HL-60 (cell line): Measurements from ENCODE around the gene LAMA3.

Source experiments
- DNase-seq, 2 experiments: peaks; one replicate each; pipeline ENCODE4 v3.0.0-alpha.2; 2010 to 2020; ENCODE audit warnings: low read depth in 1 of 2, low spot score in 1 of 2
- H3K27ac ChIP-seq: fragments of 250-450 bp; sonication (Bioruptor Pico); replicated peaks from 2 replicates; pipeline ENCODE4 v1.5.1; 2020; ENCODE audit warnings: mild to moderate bottlenecking, moderate library complexity
- H3K27me3 ChIP-seq: fragments of 250-450 bp; sonication (Bioruptor Pico); 2 replicates; pipeline ENCODE4 v1.5.1; 2021; ENCODE audit warnings: mild to moderate bottlenecking, moderate library complexity; ENCODE audit not compliant: insufficient read depth, poor library complexity, severe bottlenecking
- H3K4me3 ChIP-seq: replicated peaks from 2 replicates; pipeline ENCODE4 v1.5.1; 2011; ENCODE audit warnings: mild to moderate bottlenecking, control low read depth, low read length; ENCODE audit not compliant: insufficient read depth
- GABPA ChIP-seq: IDR thresholded peaks from 2 replicates; pipeline ENCODE4 v1.6.1; 2012; ENCODE audit warnings: low read depth
- POLR2AphosphoS5 ChIP-seq: IDR thresholded peaks from 2 replicates; pipeline ENCODE4 v1.6.1; 2012; ENCODE audit warnings: low read depth
- REST ChIP-seq: IDR thresholded peaks from 2 replicates; pipeline ENCODE4 v1.6.1; 2012; ENCODE audit warnings: low read depth; ENCODE audit not compliant: insufficient replicate concordance
- SPI1 ChIP-seq: IDR thresholded peaks from 2 replicates; pipeline ENCODE4 v1.6.1; 2012; ENCODE audit warnings: low read depth, mild to moderate bottlenecking, borderline replicate concordance
- TF ChIP-seq, protein P1 (sequence below): IDR thresholded peaks from one replicate; pipeline ENCODE4 v1.5.1; 2011; ENCODE audit warnings: low read length, control low read depth, inconsistent platforms; ENCODE audit not compliant: insufficient read depth

Gene LAMA3

GRCh38 chr18:23722646-23723045 lies 33.4 kb downstream of the LAMA3 start:
- Histone ChIP-seq H3K27me3 (peaks cover 5% of the 10 kb centered on the region), H3K27ac (no peak overlapping the region), H3K4me3 (no peak overlapping the region)
- no peak for DNase-seq
- TF ChIP-seq POLR2AphosphoS5 (no peak), REST (no peak), GABPA (no peak), SPI1 (no peak)
- TF ChIP-seq, protein P1, sequence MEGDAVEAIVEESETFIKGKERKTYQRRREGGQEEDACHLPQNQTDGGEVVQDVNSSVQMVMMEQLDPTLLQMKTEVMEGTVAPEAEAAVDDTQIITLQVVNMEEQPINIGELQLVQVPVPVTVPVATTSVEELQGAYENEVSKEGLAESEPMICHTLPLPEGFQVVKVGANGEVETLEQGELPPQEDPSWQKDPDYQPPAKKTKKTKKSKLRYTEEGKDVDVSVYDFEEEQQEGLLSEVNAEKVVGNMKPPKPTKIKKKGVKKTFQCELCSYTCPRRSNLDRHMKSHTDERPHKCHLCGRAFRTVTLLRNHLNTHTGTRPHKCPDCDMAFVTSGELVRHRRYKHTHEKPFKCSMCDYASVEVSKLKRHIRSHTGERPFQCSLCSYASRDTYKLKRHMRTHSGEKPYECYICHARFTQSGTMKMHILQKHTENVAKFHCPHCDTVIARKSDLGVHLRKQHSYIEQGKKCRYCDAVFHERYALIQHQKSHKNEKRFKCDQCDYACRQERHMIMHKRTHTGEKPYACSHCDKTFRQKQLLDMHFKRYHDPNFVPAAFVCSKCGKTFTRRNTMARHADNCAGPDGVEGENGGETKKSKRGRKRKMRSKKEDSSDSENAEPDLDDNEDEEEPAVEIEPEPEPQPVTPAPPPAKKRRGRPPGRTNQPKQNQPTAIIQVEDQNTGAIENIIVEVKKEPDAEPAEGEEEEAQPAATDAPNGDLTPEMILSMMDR, result no peak

DNA sequence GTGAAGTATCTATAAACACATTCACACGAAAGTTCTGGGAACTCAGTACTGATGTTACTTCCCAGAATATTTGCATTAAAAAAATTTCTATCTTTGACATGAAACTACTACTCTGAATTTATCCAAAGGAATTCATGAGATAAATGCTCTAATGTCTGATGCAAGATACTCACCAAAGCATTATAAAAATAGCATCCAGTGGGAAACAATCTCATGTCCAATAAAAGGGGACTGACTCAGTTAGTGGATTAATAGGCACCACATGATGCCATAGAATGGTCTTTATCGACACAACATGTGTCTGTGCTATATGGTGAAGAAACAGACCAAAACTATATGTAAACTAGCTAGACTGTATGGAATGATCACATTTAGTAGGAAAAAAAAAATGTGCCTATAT lies 33.9 kb downstream of the LAMA3 start:
- H3K27ac ChIP-seq, result no peak overlapping the region
- H3K27me3 ChIP-seq, result peaks cover 5% of the 10 kb centered on the region
- H3K4me3 ChIP-seq, result no peak overlapping the region
- DNase-seq, result no peak
- TF ChIP-seq REST (no peak), SPI1 (no peak), GABPA (no peak), POLR2AphosphoS5 (no peak)
- TF ChIP-seq, protein P1, result no peak

- no peak for DNase-seq
- TF ChIP-seq SPI1 (no peak), GABPA (no peak), REST (no peak), POLR2AphosphoS5 (no peak)
- TF ChIP-seq, protein P1, result no peak
- Histone ChIP-seq H3K27me3 (peaks cover 5% of the 10 kb centered on the region), H3K27ac (no peak overlapping the region), H3K4me3 (no peak overlapping the region)
These were observed 35.4 kb downstream of the LAMA3 start for GRCh38 chr18:23724681-23725080.
